ENCODE measurements around the gene VGLL2. TPM values are rescaled to one million over a fixed set of nuclear protein-coding genes. Genes with fewer than 3 reads are reported as not detected.

The VGLL2 gene
- total RNA-seq, 2 donors from 2014 or later, result 0.28 TPM; not detected in 1

- intact Hi-C loops (cut with DNase I), result no loop called here
These were observed 37.2 kb upstream of the VGLL2 start for GRCh38 chr6:117228202-117228601.

GRCh38 chr6:117229870-117230269 lies 35.5 kb upstream of the VGLL2 start:
- Histone ChIP-seq H3K4me1 (replicated peaks) (no peaks in the 10 kb centered on the region), H3K27ac (no peak overlapping the region), H3K9me3 (no peaks in the 10 kb centered on the region), H3K4me3 (no peak overlapping the region), H3K36me3 (no peaks in the 10 kb centered on the region), H3K27me3 (replicated peaks; ENCODE audit: insufficient read depth) (no peaks in the 10 kb centered on the region)
- 84% methylated on average over 1 of the region's 1 CpG for WGBS
- DNase-seq (ENCODE audit: low spot score), result no peak
- TF ChIP-seq CTCF (IDR thresholded peaks at IDR 0.05), result no peak
- TF ChIP-seq POLR2AphosphoS5 (IDR thresholded peaks at IDR 0.05), result no peak
- TF ChIP-seq POLR2A (IDR thresholded peaks at IDR 0.05), result no peak
- intact Hi-C loops (cut with DNase I), result no loop called here

More at GRCh38 chr6:117228202-117228601, 37.2 kb upstream of the VGLL2 start:
- WGBS, result 71% methylated on average over 1 of the region's 1 CpG
- no peaks in the 10 kb centered on the region for H3K36me3 ChIP-seq
- no peak for TF ChIP-seq POLR2AphosphoS5 (IDR thresholded peaks at IDR 0.05)
- no peak for TF ChIP-seq CTCF (IDR thresholded peaks at IDR 0.05)
- no peak for TF ChIP-seq POLR2A (IDR thresholded peaks at IDR 0.05)
- H3K4me3 ChIP-seq, result no peak overlapping the region
- DNase-seq (ENCODE audit: low spot score), result no peak
- no peaks in the 10 kb centered on the region for H3K9me3 ChIP-seq
- no peak overlapping the region for H3K27ac ChIP-seq
- no peaks in the 10 kb centered on the region for H3K27me3 ChIP-seq (replicated peaks; ENCODE audit: insufficient read depth)
- H3K4me1 ChIP-seq (replicated peaks), result no peaks in the 10 kb centered on the region

- no peak for DNase-seq (ENCODE audit: low spot score)
- no peak for TF ChIP-seq CTCF (IDR thresholded peaks at IDR 0.05)
- TF ChIP-seq POLR2A (IDR thresholded peaks at IDR 0.05), result no peak
- TF ChIP-seq POLR2AphosphoS5 (IDR thresholded peaks at IDR 0.05), result no peak
- Histone ChIP-seq H3K9me3 (no peaks in the 10 kb centered on the region), H3K36me3 (no peaks in the 10 kb centered on the region), H3K4me3 (no peak overlapping the region), H3K27me3 (replicated peaks; ENCODE audit: insufficient read depth) (no peaks in the 10 kb centered on the region), H3K27ac (no peak overlapping the region), H3K4me1 (replicated peaks) (no peaks in the 10 kb centered on the region)
- intact Hi-C loops (cut with DNase I), result no loop called here
- 64% methylated on average over 2 of the region's 2 CpGs for WGBS
These were observed 33.9 kb upstream of the VGLL2 start for GRCh38 chr6:117231466-117231865.

GRCh38 chr6:117232196-117232595 lies 33.2 kb upstream of the VGLL2 start:
- Histone ChIP-seq H3K4me3 (no peak overlapping the region), H3K27me3 (replicated peaks; ENCODE audit: insufficient read depth) (no peaks in the 10 kb centered on the region), H3K27ac (no peak overlapping the region), H3K4me1 (replicated peaks) (no peaks in the 10 kb centered on the region), H3K9me3 (no peaks in the 10 kb centered on the region), H3K36me3 (no peaks in the 10 kb centered on the region)
- 76% methylated on average over 4 of the region's 4 CpGs for WGBS
- no peak for DNase-seq (ENCODE audit: low spot score)
- TF ChIP-seq CTCF (IDR thresholded peaks at IDR 0.05), result no peak
- TF ChIP-seq POLR2A (IDR thresholded peaks at IDR 0.05), result no peak
- no peak for TF ChIP-seq POLR2AphosphoS5 (IDR thresholded peaks at IDR 0.05)
- intact Hi-C loops (cut with DNase I), result no loop called here

- Histone ChIP-seq H3K4me3 (no peak overlapping the region), H3K4me1 (replicated peaks) (no peaks in the 10 kb centered on the region), H3K27me3 (replicated peaks; ENCODE audit: insufficient read depth) (no peaks in the 10 kb centered on the region), H3K9me3 (no peaks in the 10 kb centered on the region), H3K27ac (no peak overlapping the region), H3K36me3 (no peaks in the 10 kb centered on the region)
- intact Hi-C loops (cut with DNase I), result no loop called here
- WGBS, result 60% methylated on average over 3 of the region's 3 CpGs
- DNase-seq (ENCODE audit: low spot score), result no peak
- no peak for TF ChIP-seq POLR2A (IDR thresholded peaks at IDR 0.05)
- no peak for TF ChIP-seq CTCF (IDR thresholded peaks at IDR 0.05)
- TF ChIP-seq POLR2AphosphoS5 (IDR thresholded peaks at IDR 0.05), result no peak
These were observed 32.2 kb upstream of the VGLL2 start for GRCh38 chr6:117233145-117233544.
